HG02870 (cell line): ENCODE results near the gene UBTD2.
"Not testable (repeated sequence)": the region's sequence is repeated elsewhere in the genome, so short reads cannot be mapped to it uniquely, and the experiment has no call there.

Experiments used
- ATAC-seq: cut with Tn5 transposase; IDR thresholded peaks from one replicate; pipeline ENCODE4 v1.9.1; 2021; ENCODE audit warnings: mild to moderate bottlenecking, moderate library complexity; ENCODE audit not compliant: unreplicated experiment

The UBTD2 gene

GRCh38 chr5:172199446-172199845, 84.1 kb downstream of the UBTD2 start:
- ATAC-seq: no peak

DNA sequence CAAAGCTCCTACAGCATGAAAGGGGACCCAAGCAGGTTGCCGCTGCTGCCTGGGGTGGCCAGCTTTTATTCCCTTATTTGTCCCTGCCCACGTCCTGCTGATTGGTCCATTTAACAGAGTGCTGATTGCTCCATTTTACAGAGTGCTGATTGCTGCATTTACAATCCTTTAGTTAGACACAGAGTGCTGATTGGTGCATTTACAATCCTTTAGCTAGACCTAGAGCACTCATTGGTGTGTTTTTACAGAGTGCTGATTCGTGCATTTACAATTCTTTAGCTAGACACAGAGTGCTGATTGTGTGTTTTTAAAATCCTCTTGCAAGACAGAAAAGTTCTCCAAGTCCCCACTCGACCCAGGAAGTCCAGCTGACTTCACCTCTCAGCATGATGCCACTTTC, 85.8 kb downstream of the UBTD2 start:
- not testable (repeated sequence) for ATAC-seq

- ATAC-seq: no peak
These were observed 88.4 kb downstream of the UBTD2 start for GRCh38 chr5:172194985-172195774.

GRCh38 chr5:172193872-172194271, 89.7 kb downstream of the UBTD2 start, which contains the start of gene EFCAB9:
EFCAB9 (plus strand) TSS chr5:172194172; CDS start chr5:172194173, 1 bp downstream.
- ATAC-seq: no peak

DNA sequence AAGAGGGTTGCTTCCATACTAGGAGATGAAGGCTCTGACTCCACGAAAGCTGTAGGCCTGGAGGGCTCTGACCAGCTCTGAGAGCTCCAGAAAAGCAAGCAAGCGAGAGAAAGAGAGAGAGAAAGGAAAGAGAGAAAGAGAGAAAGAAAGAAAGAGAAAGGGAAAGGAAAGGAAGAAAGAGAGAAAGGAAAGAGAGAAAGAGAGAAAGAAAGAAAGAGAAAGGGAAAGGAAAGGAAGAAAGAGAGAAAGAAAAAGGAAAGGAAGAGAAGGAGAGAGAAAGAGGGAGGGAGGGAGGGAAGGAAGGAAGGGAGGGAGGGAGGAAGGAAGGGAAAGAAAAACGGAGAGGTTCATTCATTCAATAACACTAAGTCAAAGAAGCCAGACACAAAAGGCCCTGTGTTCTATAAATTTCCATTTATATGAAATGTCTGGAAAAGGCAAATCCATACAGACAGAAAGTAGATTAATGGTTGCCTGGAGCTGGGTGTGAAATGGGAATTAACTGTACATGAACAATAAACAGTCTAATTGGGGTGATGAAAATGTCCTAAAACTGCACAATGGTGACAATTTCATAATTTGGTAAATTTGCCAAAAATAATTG, 93.8 kb downstream of the UBTD2 start:
- ATAC-seq: no peak

- ATAC-seq: no peak
These were observed 94.5 kb downstream of the UBTD2 start for GRCh38 chr5:172188893-172189692.

DNA sequence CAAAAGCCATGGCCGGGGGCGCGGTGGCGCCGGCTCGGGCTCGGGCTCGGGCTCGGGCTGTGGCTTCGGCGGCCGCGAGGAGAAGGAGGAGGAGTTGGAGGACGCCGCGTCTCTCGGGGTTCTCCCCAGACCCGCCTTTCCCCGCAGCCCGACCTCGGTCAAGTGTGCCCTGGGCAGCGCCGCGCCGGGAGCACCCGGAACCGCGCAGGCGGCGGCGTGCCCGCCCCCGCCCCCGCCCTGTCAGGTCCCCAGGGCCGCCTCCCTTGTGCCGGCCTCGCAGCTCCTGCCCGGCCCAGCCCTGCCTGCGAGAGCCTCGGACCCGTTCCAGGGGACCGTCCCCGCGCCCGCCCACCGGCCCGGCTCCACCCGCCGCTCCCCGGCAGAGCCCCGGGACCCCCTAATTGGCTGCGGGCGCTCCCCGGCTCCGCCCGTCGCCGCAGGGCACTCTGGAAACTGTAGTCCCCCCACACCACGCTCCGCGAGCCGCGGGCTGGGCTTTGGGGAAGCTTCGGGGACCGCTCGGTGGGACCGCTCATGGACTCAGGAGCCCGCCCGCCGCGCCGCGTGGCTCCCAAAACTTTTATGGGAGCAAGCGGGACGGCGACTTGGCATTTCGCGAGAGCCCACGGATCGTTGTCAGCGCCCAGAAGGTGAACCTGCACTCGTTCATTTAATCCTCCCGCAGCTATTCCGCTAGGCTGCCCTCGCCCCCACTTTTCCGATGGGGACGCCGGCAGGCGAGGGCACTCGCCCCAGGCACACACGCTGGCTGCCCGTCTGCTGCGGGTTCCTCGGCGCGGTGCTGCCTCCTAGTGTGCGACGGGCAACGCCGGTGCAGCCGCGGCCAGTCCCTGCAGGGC, 95.3 kb downstream of the UBTD2 start, which contains the start of gene STK10:
Gene STK10 (minus strand): TSS at position 192 of the 860 bp plus-strand sequence. CDS start 182 bp downstream, at position 10.
- peak; percentile 55 for ATAC-seq

- ATAC-seq: peak; percentile 25
These were observed 96.2 kb downstream of the UBTD2 start for GRCh38 chr5:172187118-172188032.

DNA sequence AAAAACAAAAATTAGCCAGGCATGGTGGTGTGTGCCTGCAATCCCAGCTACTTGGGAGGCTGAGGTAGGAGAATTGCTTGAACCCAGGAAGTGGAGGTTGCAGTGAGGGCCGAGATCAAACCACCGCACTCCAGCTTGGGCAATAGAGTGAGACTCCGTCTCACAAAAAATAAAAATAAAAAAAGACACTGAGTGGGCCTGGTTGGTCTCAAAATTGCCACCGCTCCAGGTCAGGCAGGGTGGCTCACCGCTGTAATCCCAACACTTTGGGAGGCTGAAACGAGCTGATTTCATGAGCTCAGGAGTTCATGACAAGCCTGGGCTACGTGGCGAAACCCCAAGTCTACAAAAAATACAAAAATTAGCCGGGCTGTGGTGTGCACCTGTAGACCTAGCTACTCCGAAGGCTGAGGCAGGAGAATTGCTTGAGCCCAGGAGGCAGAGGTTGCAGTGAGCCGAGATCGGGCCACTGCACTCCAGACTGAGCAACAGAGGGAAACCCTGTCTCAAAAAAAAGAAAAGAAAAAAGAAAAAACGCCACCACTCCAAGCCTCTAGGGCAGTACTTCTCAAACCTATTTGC, 97.4 kb downstream of the UBTD2 start:
- ATAC-seq: no peak

- ATAC-seq: no peak
These were observed 98.5 kb downstream of the UBTD2 start for GRCh38 chr5:172185096-172185461.

DNA sequence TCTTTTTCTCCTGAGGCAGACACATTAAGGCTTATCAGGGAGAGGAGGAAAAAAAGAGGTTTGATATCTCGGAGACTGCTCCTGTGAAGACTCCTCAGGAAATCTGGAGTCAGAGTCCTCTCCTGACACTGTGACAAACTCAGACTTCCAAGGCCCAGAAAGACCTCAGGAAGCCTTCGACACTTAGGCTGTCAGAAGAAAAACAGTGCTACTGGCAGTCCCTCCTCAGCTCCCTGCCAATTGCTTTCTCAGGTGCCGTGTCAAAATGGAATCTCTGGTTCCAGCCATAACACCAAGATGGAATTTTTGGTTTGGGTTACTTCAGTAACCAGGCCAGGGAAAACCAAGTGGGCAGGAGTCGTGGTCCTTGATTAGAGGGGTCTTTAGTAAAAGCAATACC, 99.7 kb downstream of the UBTD2 start:
- ATAC-seq: no peak

GRCh38 chr5:172182291-172182690, 101.3 kb downstream of the UBTD2 start:
- ATAC-seq: no peak

DNA sequence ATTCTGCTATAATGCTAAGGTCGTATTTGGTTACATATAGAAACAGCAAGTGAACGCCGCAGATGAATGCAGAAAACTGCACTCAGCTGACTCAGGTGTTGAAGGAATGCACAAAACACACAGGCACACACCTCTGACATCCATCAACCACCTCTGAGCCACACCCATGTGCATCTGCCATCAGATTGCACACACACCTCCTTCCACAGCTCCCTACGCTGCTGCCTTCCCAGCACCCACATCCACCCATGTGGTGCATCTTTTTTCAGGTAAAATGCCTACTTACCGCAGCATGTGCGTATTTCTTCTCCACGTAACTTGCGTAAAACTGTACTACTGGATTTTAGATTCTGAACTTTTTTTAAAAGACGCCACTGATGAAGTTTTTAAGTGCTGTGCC, 102.6 kb downstream of the UBTD2 start:
- ATAC-seq: no peak

DNA sequence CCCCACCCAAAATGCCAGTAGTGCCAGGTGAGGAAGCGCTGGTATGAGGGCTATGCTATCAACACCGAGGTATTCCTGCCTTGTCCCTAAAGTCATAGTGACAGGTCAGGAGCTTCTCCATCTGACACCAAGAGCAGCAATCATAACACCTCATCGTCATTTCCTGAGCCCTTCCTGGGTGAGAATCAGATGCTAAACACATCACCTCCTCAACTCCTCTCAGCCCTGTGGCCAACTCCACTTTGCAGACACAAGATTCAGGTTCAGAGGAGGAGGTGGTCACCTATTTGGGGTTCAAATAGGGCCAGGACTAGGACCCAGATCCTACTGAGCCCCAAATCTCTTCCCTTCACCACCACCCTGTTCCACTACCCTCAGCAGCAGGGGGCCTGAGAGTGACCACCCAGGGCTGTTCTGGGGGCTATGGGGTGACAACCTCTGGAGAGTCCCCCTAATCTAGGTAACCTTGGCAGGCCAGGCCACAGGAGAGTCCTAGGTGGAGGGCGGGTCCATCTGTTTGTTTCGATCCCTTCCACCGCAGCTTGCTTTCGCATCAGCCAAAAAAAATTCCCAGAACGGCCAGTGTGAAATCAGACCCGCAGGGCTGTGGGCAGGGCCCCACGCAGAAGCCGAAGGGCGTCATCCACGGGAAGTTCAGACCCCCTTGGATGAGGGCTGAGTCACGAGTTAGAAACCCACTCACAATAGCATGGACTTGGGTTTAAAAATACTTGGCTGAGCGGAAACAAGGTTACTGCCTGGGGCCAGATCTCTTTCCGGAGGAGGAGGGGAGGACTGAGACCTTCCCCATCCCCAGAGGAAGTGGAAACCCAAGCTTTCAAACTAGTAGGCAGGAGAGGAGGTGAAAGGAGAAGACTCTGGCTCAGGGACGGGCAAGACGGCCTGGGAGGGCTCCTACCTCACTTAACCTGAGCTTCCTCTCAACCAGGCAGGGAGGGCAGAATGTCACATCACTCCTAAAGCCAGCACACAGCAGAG, 104.3 kb downstream of the UBTD2 start:
- peak; percentile 40 for ATAC-seq

DNA sequence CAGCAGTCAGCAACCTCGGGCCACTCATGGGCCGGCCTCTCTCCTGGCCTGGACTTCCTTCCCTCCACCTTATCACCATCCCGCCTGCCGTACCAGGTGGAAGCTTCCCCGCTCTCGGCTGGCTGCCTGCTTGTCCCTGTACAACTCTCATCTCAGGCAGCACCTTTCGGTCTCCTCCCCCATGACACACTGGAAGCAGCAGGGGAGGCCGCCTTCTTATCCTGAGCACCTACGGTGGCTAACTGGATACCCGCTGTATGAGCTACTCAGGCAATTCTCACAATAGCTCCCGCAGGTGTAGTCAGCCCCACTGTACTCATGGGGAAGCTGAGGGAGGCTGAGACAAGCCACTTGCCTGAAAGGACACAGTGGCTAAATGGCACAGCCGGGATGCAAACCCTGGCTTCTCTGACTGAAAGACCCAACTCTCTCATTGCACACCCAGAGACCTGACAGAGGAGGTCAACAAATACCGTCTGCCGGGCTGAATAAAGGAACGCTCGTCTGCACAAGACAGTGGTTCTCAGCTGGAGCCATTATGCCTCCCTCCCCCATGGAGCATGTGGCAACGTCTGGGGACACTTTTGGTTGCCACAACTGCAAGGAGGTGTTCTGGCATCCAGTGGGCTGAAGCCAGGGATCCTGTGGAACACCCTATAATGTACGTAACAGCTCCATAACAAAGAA, 105.1 kb downstream of the UBTD2 start:
- no peak for ATAC-seq

DNA sequence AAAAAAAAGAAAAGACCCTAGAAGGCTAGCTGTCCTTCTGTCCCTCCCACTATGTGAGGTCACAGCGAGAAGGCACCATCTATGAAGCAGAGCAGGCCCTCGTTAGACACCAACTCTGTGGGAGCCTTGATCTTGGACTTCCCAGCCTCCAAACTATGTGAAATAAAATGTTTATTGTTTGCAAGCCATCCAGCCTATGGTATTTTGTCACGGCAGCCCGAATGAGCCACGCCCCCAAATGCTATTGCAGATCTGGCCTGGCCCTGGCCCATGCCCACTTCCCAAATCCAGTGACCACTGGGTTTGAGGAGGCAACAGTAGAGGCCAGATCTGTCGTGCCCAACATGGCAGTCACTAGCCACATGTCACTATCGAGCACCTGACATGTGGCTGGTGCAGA, 106.4 kb downstream of the UBTD2 start:
- no peak for ATAC-seq

DNA sequence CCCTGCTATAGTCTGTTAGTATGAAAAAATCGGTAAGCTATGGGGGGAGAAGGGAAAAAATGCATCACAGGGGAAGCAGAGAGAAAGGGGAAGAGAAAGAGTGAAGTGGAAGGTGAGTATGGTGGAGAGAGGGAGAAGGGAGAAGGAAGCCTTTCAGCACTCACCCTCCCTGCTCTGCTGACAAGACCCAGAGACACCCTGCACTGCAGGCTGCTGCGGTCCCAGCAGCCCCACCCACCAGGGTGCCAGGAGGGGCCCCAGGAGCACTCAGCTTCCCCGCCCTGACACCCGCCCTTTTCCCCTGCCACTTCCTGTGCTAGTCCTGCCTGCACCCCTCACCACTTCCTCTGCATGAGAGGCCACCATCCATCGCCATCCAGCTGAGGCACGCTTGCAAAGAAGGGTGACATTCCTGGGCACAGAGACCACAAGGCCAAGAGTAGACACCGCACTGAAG, 108.3 kb downstream of the UBTD2 start:
- no peak for ATAC-seq
